SK-N-SH (cell line): Measurements from ENCODE around the gene SLC25A2. TPM values are rescaled to one million over a fixed set of nuclear protein-coding genes. Genes with fewer than 3 reads are reported as not detected.

Experiments
- CTCF ChIA-PET: fragments of 300-600, 350-600 bp; formaldehyde crosslinking; extraction: SDS; loops from one replicate; lab custom pipeline; 2021; lab: Yijun Ruan, JAX
- POLR2A ChIA-PET: fragments of 350-600 bp; sonication (Branson Sonifier 250); formaldehyde crosslinking; extraction: SDS; loops from one replicate; lab custom pipeline; 2020; ENCODE audit warnings: antibody characterized with exemption, inconsistent platforms; lab: Yijun Ruan, JAX
- DNase-seq: peaks from one replicate; pipeline ENCODE4 v3.0.0; 2012
- H2AFZ ChIP-seq: fragments of 200-600 bp; sonication (generic); 2 replicates; pipeline ENCODE4 v1.8.1; 2016; ENCODE audit warnings: antibody characterized with exemption, mild to moderate bottlenecking, low read depth
- H3F3A ChIP-seq: fragments of 200-600 bp; sonication (generic); replicated peaks from 2 replicates; pipeline ENCODE3; 2016; ENCODE audit warnings: antibody characterized with exemption, mild to moderate bottlenecking; ENCODE audit not compliant: insufficient read depth
- H3K27ac ChIP-seq, 2 experiments: fragments of 200-500 bp in 1 of 2; fragments of 200-600 bp in 1 of 2; sonication (Bioruptor generic) in 1 of 2; sonication (generic), shearing (Covaris generic) in 1 of 2; 2 replicates each; pipeline versions ENCODE4 v1.5.1 to v1.6.1; 2014 to 2016; ENCODE audit warnings: low read depth in 2 of 2, inconsistent platforms in 1 of 2, low read length in 1 of 2, mild to moderate bottlenecking in 1 of 2, mixed read lengths in 1 of 2
- H3K27me3 ChIP-seq: fragments of 200-600 bp; sonication (generic), shearing (Covaris generic); 2 replicates; pipeline ENCODE4 v1.6.1; 2016; ENCODE audit warnings: mixed run types; ENCODE audit not compliant: insufficient read depth
- H3K36me3 ChIP-seq, 2 experiments: fragments of 200-500 bp in 1 of 2; fragments of 200-600 bp in 1 of 2; sonication (Bioruptor generic) in 1 of 2; sonication (generic) in 1 of 2; replicated peaks in 1 of 2; 2 replicates each; pipeline versions ENCODE3 to v1.5.1; 2014 to 2016; ENCODE audit warnings: low read length in 1 of 2, mild to moderate bottlenecking in 1 of 2; ENCODE audit not compliant: insufficient read depth in 2 of 2, control insufficient read depth in 1 of 2
- H3K4me1 ChIP-seq, 2 experiments: fragments of 200-500 bp in 1 of 2; fragments of 200-600 bp in 1 of 2; sonication (Bioruptor generic) in 1 of 2; sonication (generic), shearing (Covaris generic) in 1 of 2; 2 replicates each; pipeline versions ENCODE4 v1.5.1 to v1.6.1; 2014 to 2016; ENCODE audit warnings: low read depth in 1 of 2, low read length in 1 of 2, mixed run types in 1 of 2; ENCODE audit not compliant: insufficient read depth in 2 of 2, control insufficient read depth in 1 of 2
- H3K4me2 ChIP-seq: fragments of 200-600 bp; sonication (generic), shearing (Covaris generic); 2 replicates; pipeline ENCODE4 v1.6.1; 2017; ENCODE audit warnings: mixed run types
- H3K4me3 ChIP-seq, 2 experiments: fragments of 200-500 bp in 1 of 2; fragments of 200-600 bp in 1 of 2; sonication (Bioruptor generic) in 1 of 2; sonication (generic), shearing (Covaris generic) in 1 of 2; 2 replicates each; pipeline versions ENCODE4 v1.5.1 to v1.8.1; 2014 to 2016; ENCODE audit warnings: low read depth in 2 of 2, inconsistent platforms in 1 of 2, low read length in 1 of 2, mild to moderate bottlenecking in 1 of 2, mixed read lengths in 1 of 2, moderate library complexity in 1 of 2
- H3K79me2 ChIP-seq: fragments of 200-600 bp; sonication (generic); 2 replicates; pipeline ENCODE4 v1.8.1; 2017; ENCODE audit warnings: mild to moderate bottlenecking; ENCODE audit not compliant: insufficient read depth
- H3K9ac ChIP-seq: fragments of 200-600 bp; sonication (generic); 2 replicates; pipeline ENCODE4 v1.6.1; 2017; ENCODE audit warnings: mixed run types
- H3K9me2 ChIP-seq: fragments of 200-600 bp; sonication (generic); 2 replicates; pipeline ENCODE4 v1.6.1; 2017; ENCODE audit warnings: mixed run types
- H3K9me3 ChIP-seq: fragments of 200-600 bp; sonication (generic); 2 replicates; pipeline ENCODE4 v1.6.1; 2017; ENCODE audit warnings: mixed run types, mild to moderate bottlenecking, moderate library complexity
- H4K20me1 ChIP-seq: fragments of 200-600 bp; sonication (generic); 2 replicates; pipeline ENCODE4 v1.6.1; 2017; ENCODE audit warnings: mild to moderate bottlenecking, mixed run types; ENCODE audit not compliant: insufficient read depth
- CHD2 ChIP-seq: fragments of 150-350 bp; IDR thresholded peaks from 2 replicates; pipeline ENCODE4 v1.6.1; 2018; ENCODE audit warnings: low read length; ENCODE audit not compliant: partially characterized antibody
- CTCF ChIP-seq: fragments of 200-600 bp; sonication (generic); IDR thresholded peaks from 2 replicates; pipeline ENCODE4 v1.6.1; 2017; ENCODE audit warnings: antibody characterized with exemption, mild to moderate bottlenecking, moderate library complexity
- EZH2phosphoT487 ChIP-seq: fragments of 200-600 bp; sonication (generic); IDR thresholded peaks from 2 replicates; pipeline ENCODE4 v1.6.1; 2017; ENCODE audit warnings: low read depth, mixed run types, mild to moderate bottlenecking, antibody characterized with exemption, moderate library complexity, borderline replicate concordance
- FOXJ3 ChIP-seq: sonication (generic); formaldehyde crosslinking; IDR thresholded peaks from 2 replicates; pipeline ENCODE4 v1.5.1; 2020; ENCODE audit warnings: mild to moderate bottlenecking, missing genetic modification reagents
- MAX ChIP-seq: IDR thresholded peaks from 2 replicates; pipeline ENCODE4 v1.4.0; 2012; ENCODE audit warnings: low read depth
- RAD21 ChIP-seq: IDR thresholded peaks from 2 replicates; pipeline ENCODE4 v1.6.1; 2012; ENCODE audit warnings: mild to moderate bottlenecking, low read length
- TCF12 ChIP-seq: IDR thresholded peaks from 2 replicates; pipeline ENCODE4 v1.4.0; 2012
- TEAD4 ChIP-seq: IDR thresholded peaks from 2 replicates; pipeline ENCODE4 v1.4.0; 2012; ENCODE audit warnings: mild to moderate bottlenecking, borderline replicate concordance; ENCODE audit not compliant: insufficient read depth
- ZBTB33 ChIP-seq: IDR thresholded peaks from 2 replicates; pipeline ENCODE4 v1.4.0; 2012; ENCODE audit warnings: low read depth, borderline replicate concordance
- WGBS: methylation state at CpG from one replicate; pipeline ENCODE4 v1.1.6; 2017; ENCODE audit warnings: low lambda C conversion rate; 5-methylcytosine and 5-hydroxymethylcytosine counted together
- polyA plus RNA-seq, 3 experiments: library from polyadenylated mRNA; depleted of rRNA; stranded (reverse); fragments of >200 nt; gene quantifications; 2 replicates each; pipeline ENCODE4 v1.2.3, GENCODE V29; 2012
- TF ChIP-seq, protein P1 (sequence below): IDR thresholded peaks from 2 replicates; pipeline ENCODE4; 2012
- TF ChIP-seq, protein P2 (sequence below): IDR thresholded peaks from 2 replicates; pipeline ENCODE4 v1.6.1; 2012; ENCODE audit warnings: mild to moderate bottlenecking, low read depth, low read length, moderate library complexity

The SLC25A2 gene
- polyA plus RNA-seq, 1 of the 3 experiments (the other 2 are of a cell fraction), result not detected

DNA sequence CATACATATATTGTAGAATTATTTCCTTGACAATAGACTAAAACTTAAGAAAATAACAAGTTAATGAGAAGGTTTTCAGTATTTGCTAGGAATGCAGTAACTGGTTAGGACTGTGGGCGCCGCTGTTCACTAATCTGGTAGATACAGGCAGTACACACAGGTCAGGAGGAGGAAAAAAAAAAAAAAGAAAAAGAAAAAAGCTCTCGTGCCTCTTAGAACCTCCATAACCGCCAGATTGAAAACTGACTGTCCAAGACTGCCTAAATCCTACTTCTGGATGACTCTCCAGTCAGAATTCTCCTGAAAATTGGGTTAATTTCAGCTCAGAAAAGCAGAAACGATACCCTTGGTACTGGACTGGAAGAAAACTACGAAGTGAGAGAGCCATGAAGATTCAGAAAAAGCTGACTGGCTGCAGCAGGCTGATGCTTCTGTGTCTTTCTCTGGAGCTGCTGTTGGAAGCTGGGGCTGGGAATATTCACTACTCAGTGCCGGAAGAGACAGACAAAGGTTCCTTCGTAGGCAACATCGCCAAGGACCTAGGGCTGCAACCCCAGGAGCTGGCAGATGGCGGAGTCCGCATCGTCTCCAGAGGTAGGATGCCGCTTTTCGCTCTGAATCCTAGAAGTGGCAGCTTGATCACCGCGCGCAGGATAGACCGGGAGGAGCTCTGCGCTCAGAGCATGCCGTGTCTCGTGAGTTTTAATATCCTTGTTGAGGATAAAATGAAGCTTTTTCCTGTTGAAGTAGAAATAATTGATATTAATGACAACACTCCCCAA, 26.6 kb upstream of the SLC25A2 start, which contains the start of gene PCDHGA1:
TSS of gene PCDHGA1 (plus strand) at position 216 of the 782 bp plus-strand sequence.
- POLR2A ChIA-PET, result no interaction called here
- Histone ChIP-seq H3K27me3 (no peaks in the 10 kb centered on the region), H3K79me2 (no peaks in the 10 kb centered on the region), H4K20me1 (no peaks in the 10 kb centered on the region), H3F3A (no peaks in the 10 kb centered on the region), H3K4me3 (peak within 1 kb of the TSS in 1 of 2 experiments; percentile 14; a peak in 2 of 4 replicates), H3K36me3 (peaks cover 0 to 3% of the 10 kb centered on the region in 2 experiments), H3K9ac (no peak within 1 kb of the TSS), H3K9me2 (no peaks in the 10 kb centered on the region), H3K27ac (no peak within 1 kb of the TSS), H3K4me1 (no peaks in the 10 kb centered on the region; a peak in 1 of 4 replicates), H3K9me3 (peaks cover 8% of the 10 kb centered on the region), H2AFZ (no peak within 1 kb of the TSS), H3K4me2 (0 out of 2 replicates have a peak within 1 kb of the TSS, but pooled peaks have one; percentile 42)
- DNase-seq, result peak; percentile 35
- WGBS, result 44% methylated on average over 21 of the region's 21 CpGs
- CTCF ChIA-PET, result interaction anchor here (1.0 to 4.0 kb wide), 9 partner anchors 8 to 234 kb away, joined by 3 to 24 read pairs (median 6); partner anchors contain the start of genes PCDHB14, PCDHGA2, PCDHGA3 and TAF7
- TF ChIP-seq TCF12 (no peak), FOXJ3 (CRISPR knock-in tag) (no peak), CTCF (peak; percentile 49), TEAD4 (no peak), EZH2phosphoT487 (no peak), RAD21 (peak; percentile 39; the same call in 1 of the 2 replicates), CHD2 (no peak), ZBTB33 (no peak), MAX (no peak)
- TF ChIP-seq, protein P1, sequence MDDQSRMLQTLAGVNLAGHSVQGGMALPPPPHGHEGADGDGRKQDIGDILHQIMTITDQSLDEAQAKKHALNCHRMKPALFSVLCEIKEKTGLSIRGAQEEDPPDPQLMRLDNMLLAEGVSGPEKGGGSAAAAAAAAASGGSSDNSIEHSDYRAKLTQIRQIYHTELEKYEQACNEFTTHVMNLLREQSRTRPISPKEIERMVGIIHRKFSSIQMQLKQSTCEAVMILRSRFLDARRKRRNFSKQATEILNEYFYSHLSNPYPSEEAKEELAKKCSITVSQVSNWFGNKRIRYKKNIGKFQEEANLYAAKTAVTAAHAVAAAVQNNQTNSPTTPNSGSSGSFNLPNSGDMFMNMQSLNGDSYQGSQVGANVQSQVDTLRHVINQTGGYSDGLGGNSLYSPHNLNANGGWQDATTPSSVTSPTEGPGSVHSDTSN, result no peak
- TF ChIP-seq, protein P2, sequence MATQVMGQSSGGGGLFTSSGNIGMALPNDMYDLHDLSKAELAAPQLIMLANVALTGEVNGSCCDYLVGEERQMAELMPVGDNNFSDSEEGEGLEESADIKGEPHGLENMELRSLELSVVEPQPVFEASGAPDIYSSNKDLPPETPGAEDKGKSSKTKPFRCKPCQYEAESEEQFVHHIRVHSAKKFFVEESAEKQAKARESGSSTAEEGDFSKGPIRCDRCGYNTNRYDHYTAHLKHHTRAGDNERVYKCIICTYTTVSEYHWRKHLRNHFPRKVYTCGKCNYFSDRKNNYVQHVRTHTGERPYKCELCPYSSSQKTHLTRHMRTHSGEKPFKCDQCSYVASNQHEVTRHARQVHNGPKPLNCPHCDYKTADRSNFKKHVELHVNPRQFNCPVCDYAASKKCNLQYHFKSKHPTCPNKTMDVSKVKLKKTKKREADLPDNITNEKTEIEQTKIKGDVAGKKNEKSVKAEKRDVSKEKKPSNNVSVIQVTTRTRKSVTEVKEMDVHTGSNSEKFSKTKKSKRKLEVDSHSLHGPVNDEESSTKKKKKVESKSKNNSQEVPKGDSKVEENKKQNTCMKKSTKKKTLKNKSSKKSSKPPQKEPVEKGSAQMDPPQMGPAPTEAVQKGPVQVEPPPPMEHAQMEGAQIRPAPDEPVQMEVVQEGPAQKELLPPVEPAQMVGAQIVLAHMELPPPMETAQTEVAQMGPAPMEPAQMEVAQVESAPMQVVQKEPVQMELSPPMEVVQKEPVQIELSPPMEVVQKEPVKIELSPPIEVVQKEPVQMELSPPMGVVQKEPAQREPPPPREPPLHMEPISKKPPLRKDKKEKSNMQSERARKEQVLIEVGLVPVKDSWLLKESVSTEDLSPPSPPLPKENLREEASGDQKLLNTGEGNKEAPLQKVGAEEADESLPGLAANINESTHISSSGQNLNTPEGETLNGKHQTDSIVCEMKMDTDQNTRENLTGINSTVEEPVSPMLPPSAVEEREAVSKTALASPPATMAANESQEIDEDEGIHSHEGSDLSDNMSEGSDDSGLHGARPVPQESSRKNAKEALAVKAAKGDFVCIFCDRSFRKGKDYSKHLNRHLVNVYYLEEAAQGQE, result no peak
